ENCODE data around the gene MTRFR. TPM values are rescaled to one million over a fixed set of nuclear protein-coding genes. Genes with fewer than 3 reads are reported as not detected.
A peak's percentile ranks its signal among the peaks of the same experiment; 100 is the strongest.

Gene MTRFR
- total RNA-seq, 4 donors from 2014 or later: 9.2 to 25.8 (median 12.9) TPM

GRCh38 chr12:123278101-123278627, 44.9 kb downstream of the MTRFR start:
- no peaks in the 10 kb centered on the region for H3K9me3 ChIP-seq
- H3K4me3 ChIP-seq: no peak overlapping the region
- ATAC-seq: peak; percentile 41
- no peaks in the 10 kb centered on the region for H3K27me3 ChIP-seq
- no peaks in the 10 kb centered on the region for H3K36me3 ChIP-seq
- TF ChIP-seq POLR2AphosphoS5 (IDR thresholded peaks at IDR 0.05) (no peak), POLR2A (IDR thresholded peaks at IDR 0.05) (no peak), CTCF (IDR thresholded peaks at IDR 0.05) (no peak), EP300 (IDR thresholded peaks at IDR 0.05) (no peak)
- 72 to 76% methylated on average over 2 of the region's 2 CpGs for WGBS, 2 donors (ENCODE audit: low coverage in 1 of 2)
- H3K4me1 ChIP-seq: no peaks in the 10 kb centered on the region
- H3K27ac ChIP-seq: no peak overlapping the region

GRCh38 chr12:123280971-123281370, 47.7 kb downstream of the MTRFR start:
- Histone ChIP-seq H3K27me3 (no peaks in the 10 kb centered on the region), H3K9me3 (no peaks in the 10 kb centered on the region), H3K36me3 (no peaks in the 10 kb centered on the region), H3K4me3 (no peak overlapping the region), H3K27ac (no peak overlapping the region), H3K4me1 (no peaks in the 10 kb centered on the region)
- WGBS, 2 donors (ENCODE audit: low coverage in 1 of 2): 71 to 92% methylated on average over 1 to 2 of the region's 2 CpGs
- TF ChIP-seq CTCF (IDR thresholded peaks at IDR 0.05) (no peak), POLR2AphosphoS5 (IDR thresholded peaks at IDR 0.05) (no peak), POLR2A (IDR thresholded peaks at IDR 0.05) (no peak), EP300 (IDR thresholded peaks at IDR 0.05) (no peak)
- ATAC-seq: no peak

GRCh38 chr12:123282111-123282510, 48.9 kb downstream of the MTRFR start:
- no peak for TF ChIP-seq CTCF (IDR thresholded peaks at IDR 0.05)
- H3K4me1 ChIP-seq: no peaks in the 10 kb centered on the region
- 81 to 97% methylated on average over 5 to 10 of the region's 10 CpGs for WGBS, 2 donors (ENCODE audit: low coverage in 1 of 2)
- H3K4me3 ChIP-seq: no peak overlapping the region
- H3K27me3 ChIP-seq: no peaks in the 10 kb centered on the region
- H3K27ac ChIP-seq: no peak overlapping the region
- no peaks in the 10 kb centered on the region for H3K36me3 ChIP-seq
- no peaks in the 10 kb centered on the region for H3K9me3 ChIP-seq
- no peak for ATAC-seq

- no peaks in the 10 kb centered on the region for H3K27me3 ChIP-seq
- ATAC-seq: no peak
- 90 to 96% methylated on average over 5 to 7 of the region's 8 CpGs for WGBS, 2 donors (ENCODE audit: low coverage in 1 of 2)
Measured at GRCh38 chr12:123283461-123283860, 50.2 kb downstream of the MTRFR start.

GRCh38 chr12:123284669-123285068, 51.4 kb downstream of the MTRFR start:
- no peaks in the 10 kb centered on the region for H3K27me3 ChIP-seq
- TF ChIP-seq POLR2AphosphoS5 (IDR thresholded peaks at IDR 0.05): no peak
- no peak for TF ChIP-seq CTCF (IDR thresholded peaks at IDR 0.05)
- ATAC-seq: no peak
- H3K4me1 ChIP-seq: no peaks in the 10 kb centered on the region
- H3K36me3 ChIP-seq: peaks cover 0 to 11% of the 10 kb centered on the region in 2 donors
- no peaks in the 10 kb centered on the region for H3K9me3 ChIP-seq
- WGBS, 2 donors (ENCODE audit: low coverage in 1 of 2): 96% methylated on average over 2 of the region's 4 CpGs; no CpG with 5 or more reads in 1 of the 2 donors
- H3K4me3 ChIP-seq: no peak overlapping the region
- H3K27ac ChIP-seq: no peak overlapping the region

More at GRCh38 chr12:123283461-123283860, 50.2 kb downstream of the MTRFR start:
- H3K4me1 ChIP-seq: no peaks in the 10 kb centered on the region
- no peak for TF ChIP-seq EP300 (IDR thresholded peaks at IDR 0.05)
- H3K4me3 ChIP-seq: no peak overlapping the region
- no peaks in the 10 kb centered on the region for H3K36me3 ChIP-seq
- H3K27ac ChIP-seq: no peak overlapping the region
- H3K9me3 ChIP-seq: no peaks in the 10 kb centered on the region

All from gastroesophageal sphincter (tissue), 4 donors.